ENCODE results near the gene CPED1. TPM values are rescaled to one million over a fixed set of nuclear protein-coding genes. Genes with fewer than 3 reads are reported as not detected.

The CPED1 gene
- total RNA-seq, 2 donors from 2014 or later: 77.4 to 126 TPM

GRCh38 chr7:121094829-121095228, 106.3 kb downstream of the CPED1 start:
- Histone ChIP-seq H3K27ac (no peak overlapping the region), H3K4me1 (ENCODE audit: control insufficient read depth in 1 of 2, low read depth in 2 of 2) (peaks cover 0 to 9% of the 10 kb centered on the region in 2 donors), H3K27me3 (replicated peaks; ENCODE audit: insufficient read depth) (no peaks in the 10 kb centered on the region), H3K9me3 (no peaks in the 10 kb centered on the region), H3K36me3 (peaks cover under 1% of the 10 kb centered on the region), H3K4me3 (no peak overlapping the region)
- no peak for DNase-seq (ENCODE audit: low spot score)
- TF ChIP-seq CTCF (IDR thresholded peaks at IDR 0.05): no peak
- no peak for ATAC-seq (ENCODE audit: insufficient number of reproducible peaks, low FRiP score, low read depth)

- Histone ChIP-seq H3K27me3 (replicated peaks; ENCODE audit: insufficient read depth) (no peaks in the 10 kb centered on the region), H3K4me1 (ENCODE audit: control insufficient read depth in 1 of 2, low read depth in 2 of 2) (peaks cover 0 to 9% of the 10 kb centered on the region in 2 donors), H3K4me3 (no peak overlapping the region), H3K27ac (no peak overlapping the region), H3K36me3 (peaks cover 15% of the 10 kb centered on the region), H3K9me3 (no peaks in the 10 kb centered on the region)
- TF ChIP-seq CTCF (IDR thresholded peaks at IDR 0.05): no peak
- no peak for DNase-seq (ENCODE audit: low spot score)
- ATAC-seq (ENCODE audit: insufficient number of reproducible peaks, low FRiP score, low read depth): no peak
These were observed 109.1 kb downstream of the CPED1 start for GRCh38 chr7:121097577-121097976.

GRCh38 chr7:121099572-121099971, 111.1 kb downstream of the CPED1 start:
- Histone ChIP-seq H3K9me3 (no peaks in the 10 kb centered on the region), H3K36me3 (peaks cover 17% of the 10 kb centered on the region), H3K27me3 (replicated peaks; ENCODE audit: insufficient read depth) (no peaks in the 10 kb centered on the region), H3K27ac (no peak overlapping the region), H3K4me1 (ENCODE audit: control insufficient read depth in 1 of 2, low read depth in 2 of 2) (peaks cover 0 to 5% of the 10 kb centered on the region in 2 donors), H3K4me3 (no peak overlapping the region)
- ATAC-seq (ENCODE audit: insufficient number of reproducible peaks, low FRiP score, low read depth) (no peak), DNase-seq (ENCODE audit: low spot score) (no peak)
- TF ChIP-seq CTCF (IDR thresholded peaks at IDR 0.05): peak; percentile 10

- no peaks in the 10 kb centered on the region for H3K27me3 ChIP-seq (replicated peaks; ENCODE audit: insufficient read depth)
- DNase-seq (ENCODE audit: low spot score): no peak
- no peaks in the 10 kb centered on the region for H3K4me1 ChIP-seq (ENCODE audit: control insufficient read depth in 1 of 2, low read depth in 2 of 2)
- TF ChIP-seq CTCF (IDR thresholded peaks at IDR 0.05): no peak
- no peak overlapping the region for H3K27ac ChIP-seq
- H3K4me3 ChIP-seq: no peak overlapping the region
- H3K9me3 ChIP-seq: no peaks in the 10 kb centered on the region
- peaks cover 17% of the 10 kb centered on the region for H3K36me3 ChIP-seq
- ATAC-seq (ENCODE audit: insufficient number of reproducible peaks, low FRiP score, low read depth): no peak
These were observed 112.6 kb downstream of the CPED1 start for GRCh38 chr7:121101083-121101482.

GRCh38 chr7:121101621-121102020, 113.1 kb downstream of the CPED1 start:
- H3K36me3 ChIP-seq: peaks cover 17% of the 10 kb centered on the region
- H3K4me3 ChIP-seq: no peak overlapping the region
- no peak for TF ChIP-seq CTCF (IDR thresholded peaks at IDR 0.05)
- DNase-seq (ENCODE audit: low spot score) (no peak), ATAC-seq (ENCODE audit: insufficient number of reproducible peaks, low FRiP score, low read depth) (no peak)
- H3K27me3 ChIP-seq (replicated peaks; ENCODE audit: insufficient read depth): no peaks in the 10 kb centered on the region
- H3K27ac ChIP-seq: no peak overlapping the region
- H3K4me1 ChIP-seq (ENCODE audit: control insufficient read depth in 1 of 2, low read depth in 2 of 2): no peaks in the 10 kb centered on the region
- H3K9me3 ChIP-seq: no peaks in the 10 kb centered on the region
